T-helper 17 cell (primary cell): ENCODE measurements around the gene NBR1. TPM values are rescaled to one million over a fixed set of nuclear protein-coding genes. Genes with fewer than 3 reads are reported as not detected.
A peak's percentile ranks its signal among the peaks of the same experiment; 100 is the strongest.
"Not testable (repeated sequence)": the region's sequence is repeated elsewhere in the genome, so short reads cannot be mapped to it uniquely, and the experiment has no call there.

Experiments
- ATAC-seq: fragments of 150-1000 bp; cut with Tn5 transposase; 2 replicates; pipeline ENCODE4 v1.10.0; 2021; ENCODE audit warnings: mild to moderate bottlenecking, moderate library complexity
- DNase-seq, 3 donors: peaks; one replicate each; pipeline versions ENCODE4 v3.0.0 to v3.0.0-alpha.2; 2020 to 2021
- H3K9me3 ChIP-seq: one replicate; pipeline ENCODE4 v1.7.0; 2013; ENCODE audit warnings: low read length, mild to moderate bottlenecking; ENCODE audit not compliant: control insufficient read depth, poor library complexity, severe bottlenecking
- H3K27ac Mint-ChIP-seq: one replicate; pipeline ENCODE4 v1.8.0; 2022; ENCODE audit warnings: mild to moderate bottlenecking, moderate library complexity, mixed read lengths
- H3K27me3 Mint-ChIP-seq: one replicate; pipeline ENCODE4 v1.8.0; 2022; ENCODE audit warnings: mixed read lengths
- H3K36me3 Mint-ChIP-seq: one replicate; pipeline ENCODE4 v1.8.0; 2022; ENCODE audit warnings: low read depth, mixed read lengths
- H3K4me1 Mint-ChIP-seq: one replicate; pipeline ENCODE4 v1.8.0; 2022; ENCODE audit warnings: mild to moderate bottlenecking, mixed read lengths
- H3K4me3 Mint-ChIP-seq: one replicate; pipeline ENCODE4 v1.8.0; 2022; ENCODE audit warnings: mild to moderate bottlenecking, moderate library complexity, mixed read lengths
- total RNA-seq, 4 donors: library from RNA in 2 of 4; stranded (reverse) in 2 of 4; gene quantifications; one replicate each; pipeline ENCODE4 v1.2.3 and lab custom pipeline; 2022 to 2026

The NBR1 gene
- total RNA-seq, 2 donors from 2014 or later = 55.1 to 55.8 TPM

DNA sequence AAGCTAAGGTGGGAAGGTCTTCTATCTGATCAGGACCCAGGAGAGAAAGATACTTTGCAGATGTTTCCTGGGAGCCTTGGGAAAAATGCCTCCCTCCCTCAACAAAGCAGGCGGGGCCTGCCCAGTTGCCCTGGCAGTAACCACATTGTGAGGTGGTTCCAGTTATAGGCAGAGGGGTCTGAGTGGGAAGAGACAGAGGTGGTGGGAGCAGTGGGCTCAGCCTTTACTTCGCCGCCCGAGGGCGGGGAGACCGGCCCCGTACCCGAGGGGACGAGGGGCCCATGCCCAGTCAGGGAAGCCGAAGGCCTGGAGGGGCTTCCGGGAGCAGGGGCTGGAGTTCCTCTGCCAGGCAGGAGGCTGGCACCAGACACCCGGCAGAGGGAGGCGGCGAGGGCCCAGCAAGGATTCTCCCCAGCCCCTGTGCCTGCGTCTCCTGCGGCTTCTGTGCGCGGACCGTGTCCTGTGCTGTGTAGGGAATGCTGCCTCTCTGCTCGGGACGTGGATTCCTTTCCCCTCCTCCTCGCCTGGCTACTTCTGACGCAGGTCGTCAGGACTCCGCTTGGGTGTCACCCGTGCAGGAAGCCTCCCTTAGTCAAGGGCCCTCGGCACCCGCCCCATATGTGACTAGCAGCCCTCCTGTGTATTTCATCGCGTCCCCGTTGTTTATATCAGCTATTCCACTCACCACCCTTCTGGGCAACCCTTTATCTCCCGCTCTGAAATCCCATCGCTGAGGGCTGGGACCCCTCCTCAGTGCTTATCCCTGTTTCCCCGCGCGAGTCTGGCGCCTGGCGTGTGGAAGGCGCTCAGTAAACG, 60.4 kb downstream of the NBR1 start:
- H3K27ac Mint-ChIP-seq, DNase-seq, H3K27me3 Mint-ChIP-seq, H3K36me3 Mint-ChIP-seq, H3K9me3 ChIP-seq, ATAC-seq, H3K4me1 Mint-ChIP-seq: not testable (repeated sequence)
- peak overlapping the region; percentile 70 for H3K4me3 Mint-ChIP-seq

GRCh38 chr17:43232021-43232699, 61.1 kb downstream of the NBR1 start:
- H3K4me3 Mint-ChIP-seq = peak overlapping the region; percentile 70
- H3K27ac Mint-ChIP-seq, H3K36me3 Mint-ChIP-seq, ATAC-seq, H3K4me1 Mint-ChIP-seq, H3K27me3 Mint-ChIP-seq, H3K9me3 ChIP-seq: not testable (repeated sequence)
- peak in 2 of 3 donors; percentile 14 to 27 for DNase-seq

GRCh38 chr17:43233263-43233662, 62.2 kb downstream of the NBR1 start:
- H3K4me3 Mint-ChIP-seq = peak overlapping the region; percentile 58
- not testable (repeated sequence) for H3K36me3 Mint-ChIP-seq, H3K27ac Mint-ChIP-seq, H3K4me1 Mint-ChIP-seq, H3K9me3 ChIP-seq, ATAC-seq, H3K27me3 Mint-ChIP-seq, DNase-seq

- H3K36me3 Mint-ChIP-seq, H3K27me3 Mint-ChIP-seq, H3K4me1 Mint-ChIP-seq, H3K27ac Mint-ChIP-seq, DNase-seq, H3K9me3 ChIP-seq, ATAC-seq: not testable (repeated sequence)
- peak within 1 kb of the TSS; percentile 58 for H3K4me3 Mint-ChIP-seq
Measured at GRCh38 chr17:43233877-43234276, 62.9 kb downstream of the NBR1 start, which contains the start of gene RNU2-1. Gene RNU2-1, minus strand, starts transcription at chr17:43233977.

- not testable (repeated sequence) for H3K4me1 Mint-ChIP-seq, H3K27me3 Mint-ChIP-seq, H3K27ac Mint-ChIP-seq, H3K36me3 Mint-ChIP-seq, H3K9me3 ChIP-seq, ATAC-seq, DNase-seq
- H3K4me3 Mint-ChIP-seq = peak overlapping the region; percentile 25
Measured at GRCh38 chr17:43239597-43239996, 68.6 kb downstream of the NBR1 start.

- not testable (repeated sequence) for ATAC-seq, H3K27ac Mint-ChIP-seq, H3K36me3 Mint-ChIP-seq, DNase-seq, H3K4me1 Mint-ChIP-seq, H3K4me3 Mint-ChIP-seq, H3K9me3 ChIP-seq, H3K27me3 Mint-ChIP-seq
Measured at GRCh38 chr17:43240596-43241352, 69.8 kb downstream of the NBR1 start.

DNA sequence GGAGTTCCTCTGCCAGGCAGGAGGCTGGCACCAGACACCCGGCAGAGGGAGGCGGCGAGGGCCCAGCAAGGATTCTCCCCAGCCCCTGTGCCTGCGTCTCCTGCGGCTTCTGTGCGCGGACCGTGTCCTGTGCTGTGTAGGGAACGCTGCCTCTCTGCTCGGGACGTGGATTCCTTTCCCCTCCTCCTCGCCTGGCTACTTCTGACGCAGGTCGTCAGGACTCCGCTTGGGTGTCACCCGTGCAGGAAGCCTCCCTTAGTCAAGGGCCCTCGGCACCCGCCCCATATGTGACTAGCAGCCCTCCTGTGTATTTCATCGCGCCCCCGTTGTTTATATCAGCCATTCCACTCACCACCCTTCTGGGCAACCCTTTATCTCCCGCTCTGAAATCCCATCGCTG, 75.4 kb downstream of the NBR1 start:
- not testable (repeated sequence) for H3K4me1 Mint-ChIP-seq, H3K4me3 Mint-ChIP-seq, ATAC-seq, H3K36me3 Mint-ChIP-seq, H3K9me3 ChIP-seq, H3K27me3 Mint-ChIP-seq, H3K27ac Mint-ChIP-seq, DNase-seq

Other genes with a start within 250 kb of the NBR1 start
- 10 to 100 TPM; 47.6 to 59.9 TPM for gene AARSD1, start 206.8 kb upstream of the NBR1 start, total RNA-seq
- gene PTGES3L, start 191.1 kb upstream of the NBR1 start, total RNA-seq = 1 to 10 TPM in 1 of 2 donors, not detected in 1; 2.3 TPM
- 10 to 100 TPM; 15.6 to 16.6 TPM for gene RUNDC1, start 190.6 kb upstream of the NBR1 start, total RNA-seq
- 1,000 to 10,000 TPM; 1,342 to 1,395 TPM for gene RPL27, start 172.8 kb upstream of the NBR1 start, total RNA-seq
- 10 to 100 TPM; 23.1 to 23.8 TPM for gene IFI35, start 164.4 kb upstream of the NBR1 start, total RNA-seq
- gene VAT1, start 148.8 kb upstream of the NBR1 start, total RNA-seq = 10 to 100 TPM; 26.0 to 29.3 TPM
- 1 to 10 TPM in 1 of 2 donors, under 1 TPM in 1; 0.12 to 1.1 TPM for gene RND2, start 146.0 kb upstream of the NBR1 start, total RNA-seq
- 1 to 10 TPM; 2.1 to 3.4 TPM for gene BRCA1, start 45.9 kb upstream of the NBR1 start, total RNA-seq
- gene TMEM106A, start 40.7 kb downstream of the NBR1 start, total RNA-seq = 10 to 100 TPM in 1 of 2 donors, 1 to 10 TPM in 1; 7.0 to 10.0 TPM
- gene CCDC200, start 57.4 kb downstream of the NBR1 start, total RNA-seq = under 1 TPM; 0.40 to 0.60 TPM
- 1,000 to 10,000 TPM; 3,838 to 5,780 TPM for gene RNU2-1, start 62.8 kb downstream of the NBR1 start, total RNA-seq
- 1 to 10 TPM; 1.1 to 2.0 TPM for gene ARL4D, start 227.8 kb downstream of the NBR1 start, total RNA-seq